ENCODE results near the gene ZNF83. TPM values are rescaled to one million over a fixed set of nuclear protein-coding genes. Genes with fewer than 3 reads are reported as not detected.

Gene ZNF83
- total and polyA plus RNA-seq, 10 donors: 31.8 to 87.7 (median 60.7) TPM

DNA sequence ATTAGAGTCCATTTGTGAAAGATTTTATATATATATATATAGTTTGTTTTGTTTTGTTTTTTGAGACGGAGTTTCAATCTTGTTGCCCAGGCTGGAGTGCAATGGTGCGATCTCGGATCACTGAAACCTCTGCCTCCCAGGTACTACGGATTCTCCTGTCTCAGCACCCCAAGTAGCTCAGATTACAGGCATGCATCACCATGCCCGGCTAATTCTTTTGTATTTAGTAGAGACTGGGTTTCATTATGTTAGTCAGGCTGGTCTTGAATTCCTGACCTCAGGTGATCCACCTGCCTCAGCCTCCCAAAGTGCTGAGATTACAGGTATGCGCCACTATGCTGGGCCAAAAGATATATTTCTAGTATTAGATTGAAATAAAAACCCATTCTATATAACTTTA lies 72.0 kb downstream of the ZNF83 start:
- no peak for DNase-seq
- Histone ChIP-seq H3K27me3 (replicated peaks in 1 of 7) (no peaks in the 10 kb centered on the region), H3K4me1 (peaks cover 4 to 15% (median 12%) of the 10 kb centered on the region in 6 donors), H3K4me3 (no peak overlapping the region), H3K36me3 (peaks cover 3 to 40% (median 31%) of the 10 kb centered on the region in 6 donors), H3K27ac (no peak overlapping the region), H3K9me3 (peaks cover 5 to 88% (median 79%) of the 10 kb centered on the region in 8 donors)
- TF ChIP-seq, protein P1, sequence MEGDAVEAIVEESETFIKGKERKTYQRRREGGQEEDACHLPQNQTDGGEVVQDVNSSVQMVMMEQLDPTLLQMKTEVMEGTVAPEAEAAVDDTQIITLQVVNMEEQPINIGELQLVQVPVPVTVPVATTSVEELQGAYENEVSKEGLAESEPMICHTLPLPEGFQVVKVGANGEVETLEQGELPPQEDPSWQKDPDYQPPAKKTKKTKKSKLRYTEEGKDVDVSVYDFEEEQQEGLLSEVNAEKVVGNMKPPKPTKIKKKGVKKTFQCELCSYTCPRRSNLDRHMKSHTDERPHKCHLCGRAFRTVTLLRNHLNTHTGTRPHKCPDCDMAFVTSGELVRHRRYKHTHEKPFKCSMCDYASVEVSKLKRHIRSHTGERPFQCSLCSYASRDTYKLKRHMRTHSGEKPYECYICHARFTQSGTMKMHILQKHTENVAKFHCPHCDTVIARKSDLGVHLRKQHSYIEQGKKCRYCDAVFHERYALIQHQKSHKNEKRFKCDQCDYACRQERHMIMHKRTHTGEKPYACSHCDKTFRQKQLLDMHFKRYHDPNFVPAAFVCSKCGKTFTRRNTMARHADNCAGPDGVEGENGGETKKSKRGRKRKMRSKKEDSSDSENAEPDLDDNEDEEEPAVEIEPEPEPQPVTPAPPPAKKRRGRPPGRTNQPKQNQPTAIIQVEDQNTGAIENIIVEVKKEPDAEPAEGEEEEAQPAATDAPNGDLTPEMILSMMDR (IDR thresholded peaks at IDR 0.05 in 8 of 11, conservative IDR thresholded peaks at IDR 0.05 in 3 of 11): no peak
- TF ChIP-seq POLR2A (IDR thresholded peaks at IDR 0.05): no peak
- intact Hi-C loops (cut with DNase I; ENCODE audit: low total_unique reads): no loop called here
- WGBS, 5 donors: 90 to 96% (median 94%) methylated on average over 6 of the region's 6 CpGs

Small RNA genes lying within 50 kb of the gene (small RNA-seq; reads per million reads assigned to genes)
- gene RPL39P34: 0 reads per million in 4 donors

Other genes with a start within 250 kb of the ZNF83 start
- gene ZNF528, start 240.5 kb downstream of the ZNF83 start, total RNA-seq: 10 to 100 TPM; 23.8 to 38.1 (median 28.7) TPM
- 1 to 10 TPM; 6.9 to 8.3 (median 7.9) TPM for gene ZNF528, start 240.5 kb downstream of the ZNF83 start, polyA plus RNA-seq
- not detected for gene ZNF534, start 209.2 kb downstream of the ZNF83 start, total RNA-seq
- gene ZNF534, start 209.2 kb downstream of the ZNF83 start, polyA plus RNA-seq: under 1 TPM in 1 of 3 donors, not detected in 2; 0.11 TPM
- gene ZNF578, start 184.8 kb downstream of the ZNF83 start, total RNA-seq: 1 to 10 TPM; 3.2 to 4.1 (median 3.6) TPM
- gene ZNF578, start 184.8 kb downstream of the ZNF83 start, polyA plus RNA-seq: 1 to 10 TPM in 2 of 3 donors, under 1 TPM in 1; 0.85 to 2.8 (median 1.9) TPM
- gene ZNF808, start 110.7 kb downstream of the ZNF83 start, total RNA-seq: 10 to 100 TPM; 24.3 to 36.3 (median 28.4) TPM
- 1 to 10 TPM; 1.6 to 4.6 (median 1.7) TPM for gene ZNF808, start 110.7 kb downstream of the ZNF83 start, polyA plus RNA-seq
- 10 to 100 TPM; 16.3 to 28.2 (median 21.4) TPM for gene ZNF701, start 68.1 kb downstream of the ZNF83 start, total RNA-seq
- gene ZNF701, start 68.1 kb downstream of the ZNF83 start, polyA plus RNA-seq: 10 to 100 TPM in 1 of 3 donors, 1 to 10 TPM in 2; 5.0 to 10.2 (median 5.7) TPM
- 10 to 100 TPM; 17.4 to 32.5 (median 25.0) TPM for gene ZNF611, start 96.7 kb upstream of the ZNF83 start, total RNA-seq
- gene ZNF611, start 96.7 kb upstream of the ZNF83 start, polyA plus RNA-seq: 1 to 10 TPM; 2.6 to 6.9 (median 2.6) TPM
- 10 to 100 TPM; 10.7 to 32.3 (median 22.4) TPM for gene ZNF600, start 148.4 kb upstream of the ZNF83 start, total RNA-seq
- 10 to 100 TPM in 2 of 3 donors, 1 to 10 TPM in 1; 7.5 to 20.4 (median 17.0) TPM for gene ZNF600, start 148.4 kb upstream of the ZNF83 start, polyA plus RNA-seq
- 10 to 100 TPM; 11.1 to 20.2 (median 15.6) TPM for gene ZNF28, start 183.3 kb upstream of the ZNF83 start, total RNA-seq
- gene ZNF28, start 183.3 kb upstream of the ZNF83 start, polyA plus RNA-seq: 1 to 10 TPM; 1.8 to 4.0 (median 2.9) TPM
- gene ZNF468, start 219.3 kb upstream of the ZNF83 start, total RNA-seq: 10 to 100 TPM; 16.9 to 23.8 (median 18.7) TPM
- 1 to 10 TPM; 5.6 to 8.6 (median 5.9) TPM for gene ZNF468, start 219.3 kb upstream of the ZNF83 start, polyA plus RNA-seq

All from spleen (tissue), 11 donors.